Astrocyte of the cerebellum (primary cell): ENCODE data around the gene EXOC8.

ENCODE experiments used
- DNase-seq: peaks from one replicate; pipeline ENCODE4 v3.0.0-alpha.2; 2011; ENCODE audit warnings: low read depth
- H3K4me3 ChIP-seq: 2 replicates; pipeline ENCODE4 v1.5.1; 2011; ENCODE audit warnings: mild to moderate bottlenecking, low read depth, low read length, moderate library complexity
- CTCF ChIP-seq: IDR thresholded peaks from 2 replicates; pipeline ENCODE4 v1.5.1; 2012; ENCODE audit warnings: low read length, low read depth, moderate library complexity, mild to moderate bottlenecking; ENCODE audit errors: missing control alignments
- in situ Hi-C: cut with HindIII; loops from 2 replicates; pipeline ENCODE4 v1.10.0; 2017; ENCODE audit warnings: low sequenced_read_pairs

The EXOC8 gene

GRCh38 chr1:231286603-231287002, 51.0 kb downstream of the EXOC8 start:
- no peak for DNase-seq
- TF ChIP-seq CTCF = no peak
- in situ Hi-C loops = no loop called here
- H3K4me3 ChIP-seq = no peak overlapping the region

- DNase-seq = no peak
- TF ChIP-seq CTCF = no peak
- in situ Hi-C loops = no loop called here
- no peak overlapping the region for H3K4me3 ChIP-seq
Observed at GRCh38 chr1:231284441-231284840, 53.2 kb downstream of the EXOC8 start.
